MM.1S (cell line): ENCODE results near the gene PARD6G.

ENCODE experiments used
- DNase-seq: peaks from one replicate; pipeline ENCODE4 v3.0.0-alpha.2; 2015
- H2AFZ ChIP-seq: fragments of 300-600 bp; sonication (generic); 2 replicates; pipeline ENCODE4 v1.6.0; 2016; ENCODE audit warnings: antibody characterized with exemption, low read length
- H3F3A ChIP-seq: fragments of 300-600 bp; sonication (generic); 2 replicates; pipeline ENCODE4 v1.6.1; 2016; ENCODE audit warnings: mild to moderate bottlenecking, antibody characterized with exemption, low read length, moderate library complexity, mixed read lengths; ENCODE audit not compliant: insufficient read depth
- H3K27ac ChIP-seq: fragments of 300-600 bp; sonication (generic); 2 replicates; pipeline ENCODE4 v1.5.1; 2016; ENCODE audit warnings: mild to moderate bottlenecking, low read length
- H3K27me3 ChIP-seq: fragments of 300-600 bp; sonication (generic); replicated peaks from 2 replicates; pipeline ENCODE4 v1.6.0; 2016; ENCODE audit warnings: low read length; ENCODE audit not compliant: insufficient read depth
- H3K36me3 ChIP-seq: fragments of 300-600 bp; sonication (generic); replicated peaks from 2 replicates; pipeline ENCODE4 v1.6.1; 2016; ENCODE audit warnings: mild to moderate bottlenecking, low read length, mixed read lengths; ENCODE audit not compliant: insufficient read depth
- H3K4me1 ChIP-seq: fragments of 300-600 bp; sonication (generic); 2 replicates; pipeline ENCODE4 v1.6.1; 2016; ENCODE audit warnings: low read length, mixed read lengths
- H3K4me2 ChIP-seq: fragments of 300-600 bp; sonication (generic); 2 replicates; pipeline ENCODE4 v1.6.0; 2016; ENCODE audit warnings: low read depth, low read length
- H3K4me3 ChIP-seq: fragments of 300-600 bp; sonication (generic); 2 replicates; pipeline ENCODE4 v1.5.1; 2016; ENCODE audit warnings: low read length, mixed read lengths
- H3K79me2 ChIP-seq: fragments of 300-600 bp; sonication (generic); 2 replicates; pipeline ENCODE4 v1.6.1; 2016; ENCODE audit warnings: mixed run types, low read length, mixed read lengths
- H3K9ac ChIP-seq: fragments of 300-600 bp; sonication (generic); 2 replicates; pipeline ENCODE4 v1.6.1; 2016; ENCODE audit warnings: low read length, mixed read lengths
- H3K9me2 ChIP-seq: fragments of 300-600 bp; sonication (generic); replicated peaks from 2 replicates; pipeline ENCODE4 v1.6.1; 2016; ENCODE audit warnings: mild to moderate bottlenecking, low read length, mixed read lengths; ENCODE audit not compliant: insufficient read depth
- H3K9me3 ChIP-seq: fragments of 300-600 bp; sonication (generic); replicated peaks from 2 replicates; pipeline ENCODE4 v1.6.1; 2016; ENCODE audit warnings: mild to moderate bottlenecking, low read length, mixed read lengths; ENCODE audit not compliant: insufficient read depth
- H4K20me1 ChIP-seq: fragments of 300-600 bp; sonication (generic); 2 replicates; pipeline ENCODE4 v1.6.1; 2016; ENCODE audit warnings: mild to moderate bottlenecking, low read length, moderate library complexity, mixed read lengths; ENCODE audit not compliant: insufficient read depth
- CTCF ChIP-seq: fragments of 300-600 bp; sonication (generic); IDR thresholded peaks from 2 replicates; pipeline ENCODE4 v1.5.1; 2016; ENCODE audit warnings: antibody characterized with exemption, low read length, mixed read lengths
- EZH2 ChIP-seq: fragments of 300-600 bp; sonication (generic); optimal IDR thresholded peaks from 2 replicates; pipeline ENCODE3; 2017; ENCODE audit warnings: low read depth, mild to moderate bottlenecking, antibody characterized with exemption, low read length, mixed read lengths
- EZH2phosphoT487 ChIP-seq: fragments of 300-600 bp; sonication (generic); IDR thresholded peaks from 2 replicates; pipeline ENCODE4 v1.6.1; 2018; ENCODE audit warnings: antibody characterized with exemption, low read length

The PARD6G gene

GRCh38 chr18:80177128-80177527, 70.2 kb downstream of the PARD6G start:
- TF ChIP-seq EZH2 (no peak), EZH2phosphoT487 (no peak), CTCF (no peak)
- Histone ChIP-seq H3K4me1 (no peaks in the 10 kb centered on the region), H3K4me3 (no peak overlapping the region), H2AFZ (no peak overlapping the region), H3K79me2 (no peaks in the 10 kb centered on the region), H3K4me2 (no peak overlapping the region), H3K36me3 (no peaks in the 10 kb centered on the region), H3K9me2 (no peaks in the 10 kb centered on the region), H3F3A (no peaks in the 10 kb centered on the region), H3K27ac (no peak overlapping the region), H4K20me1 (no peaks in the 10 kb centered on the region), H3K9me3 (no peaks in the 10 kb centered on the region), H3K9ac (no peak overlapping the region), H3K27me3 (no peaks in the 10 kb centered on the region)
- no peak for DNase-seq

GRCh38 chr18:80176334-80177073, 70.8 kb downstream of the PARD6G start:
- H3K9me2 ChIP-seq = no peaks in the 10 kb centered on the region
- H3K9me3 ChIP-seq = no peaks in the 10 kb centered on the region
- no peaks in the 10 kb centered on the region for H3K36me3 ChIP-seq
- no peak overlapping the region for H3K4me2 ChIP-seq
- no peak overlapping the region for H3K4me3 ChIP-seq
- no peak for TF ChIP-seq EZH2phosphoT487
- TF ChIP-seq CTCF = no peak
- no peak for TF ChIP-seq EZH2
- H3K27me3 ChIP-seq = no peaks in the 10 kb centered on the region
- no peak overlapping the region for H3K27ac ChIP-seq
- H3F3A ChIP-seq = no peaks in the 10 kb centered on the region
- H2AFZ ChIP-seq = no peak overlapping the region
- H3K4me1 ChIP-seq = no peaks in the 10 kb centered on the region
- no peaks in the 10 kb centered on the region for H4K20me1 ChIP-seq
- H3K9ac ChIP-seq = no peak overlapping the region
- no peak for DNase-seq
- H3K79me2 ChIP-seq = no peaks in the 10 kb centered on the region

GRCh38 chr18:80175451-80176204, 71.7 kb downstream of the PARD6G start:
- H3F3A ChIP-seq = no peaks in the 10 kb centered on the region
- H3K9me2 ChIP-seq = no peaks in the 10 kb centered on the region
- no peak overlapping the region for H3K4me2 ChIP-seq
- TF ChIP-seq CTCF (no peak), EZH2 (no peak), EZH2phosphoT487 (no peak)
- no peak overlapping the region for H3K9ac ChIP-seq
- H3K27me3 ChIP-seq = no peaks in the 10 kb centered on the region
- no peaks in the 10 kb centered on the region for H3K9me3 ChIP-seq
- H3K36me3 ChIP-seq = no peaks in the 10 kb centered on the region
- no peak for DNase-seq
- H3K27ac ChIP-seq = no peak overlapping the region
- H4K20me1 ChIP-seq = no peaks in the 10 kb centered on the region
- H3K79me2 ChIP-seq = no peaks in the 10 kb centered on the region
- no peak overlapping the region for H2AFZ ChIP-seq
- no peaks in the 10 kb centered on the region for H3K4me1 ChIP-seq
- no peak overlapping the region for H3K4me3 ChIP-seq
